Stimulated activated CD4-positive, alpha-beta T cell treated with anti-CD3 and anti-CD28 coated beads, TNF-alpha, amount 100 ng/mL, for 24 hours (primary cell): ENCODE data around the gene HCAR3.
"Not testable (repeated sequence)": the region's sequence is repeated elsewhere in the genome, so short reads cannot be mapped to it uniquely, and the experiment has no call there.

Experiments
- DNase-seq, 3 experiments: peaks; one replicate each; pipeline ENCODE4 v3.0.0-alpha.2; 2020; ENCODE audit warnings: low read depth in 3 of 3

The HCAR3 gene

DNA sequence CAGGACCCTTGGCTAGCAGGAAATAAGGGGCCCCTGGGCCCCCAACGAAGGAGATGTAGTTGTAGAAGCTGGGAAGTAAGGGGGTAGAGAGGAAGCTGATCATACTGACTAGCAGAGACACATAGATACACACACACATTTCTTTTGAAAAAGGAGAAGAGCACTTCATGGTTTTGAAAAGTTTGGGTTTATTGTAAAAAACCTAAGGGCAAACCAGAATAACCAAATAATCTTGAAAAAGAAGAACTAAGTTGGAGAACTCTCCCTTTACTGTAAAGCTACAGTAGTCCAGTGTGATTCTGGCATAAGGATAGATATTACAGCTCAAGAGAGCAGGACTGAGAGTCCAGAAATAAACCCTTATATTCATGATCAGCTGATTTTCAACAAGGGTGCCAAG is 5.8 kb upstream of the HCAR3 start:
- no peak for DNase-seq

DNA sequence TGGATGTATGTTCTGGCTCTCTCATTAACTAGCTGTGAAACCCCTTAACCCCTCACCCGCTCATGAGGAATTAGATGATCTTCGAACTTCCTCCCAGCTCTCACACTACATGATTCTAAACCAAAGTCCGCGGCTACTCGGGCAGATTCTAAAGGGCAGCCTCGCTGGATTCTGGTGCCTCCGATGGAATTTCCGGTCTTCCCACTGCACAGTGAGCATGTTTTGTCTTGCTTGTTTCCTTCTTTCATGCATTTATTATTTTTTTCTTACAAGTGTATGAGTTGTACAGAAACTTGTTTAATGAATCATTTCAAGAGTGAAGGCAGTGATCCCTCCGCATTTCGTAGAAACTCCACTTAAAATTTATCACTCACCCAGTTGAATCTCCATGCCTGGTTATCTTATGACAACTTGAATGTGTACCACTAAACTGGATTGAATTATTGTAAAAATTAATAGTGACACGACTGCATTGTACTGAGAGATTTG is 4.5 kb upstream of the HCAR3 start:
- no peak for DNase-seq

DNA sequence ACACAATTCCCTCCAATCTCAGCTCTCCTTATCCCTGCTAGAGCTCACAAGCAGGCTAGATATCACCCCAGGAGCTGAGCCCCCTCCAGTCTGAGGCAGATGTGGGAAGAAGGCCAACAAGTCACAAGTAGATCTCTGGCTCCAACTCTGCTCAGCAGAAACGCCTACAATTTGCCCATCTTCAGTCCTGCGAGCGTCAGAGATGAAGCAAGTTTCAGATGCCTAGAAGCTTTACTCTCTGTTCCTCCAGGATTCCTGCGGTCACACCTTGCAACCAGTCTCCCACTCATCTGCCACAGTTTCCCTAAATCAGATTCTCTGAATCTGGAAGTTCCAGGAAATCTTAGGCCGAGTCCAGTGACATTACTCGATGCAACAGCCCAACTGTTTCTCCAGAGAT is 1.4 kb downstream of the HCAR3 start:
- DNase-seq = not testable (repeated sequence)

DNA sequence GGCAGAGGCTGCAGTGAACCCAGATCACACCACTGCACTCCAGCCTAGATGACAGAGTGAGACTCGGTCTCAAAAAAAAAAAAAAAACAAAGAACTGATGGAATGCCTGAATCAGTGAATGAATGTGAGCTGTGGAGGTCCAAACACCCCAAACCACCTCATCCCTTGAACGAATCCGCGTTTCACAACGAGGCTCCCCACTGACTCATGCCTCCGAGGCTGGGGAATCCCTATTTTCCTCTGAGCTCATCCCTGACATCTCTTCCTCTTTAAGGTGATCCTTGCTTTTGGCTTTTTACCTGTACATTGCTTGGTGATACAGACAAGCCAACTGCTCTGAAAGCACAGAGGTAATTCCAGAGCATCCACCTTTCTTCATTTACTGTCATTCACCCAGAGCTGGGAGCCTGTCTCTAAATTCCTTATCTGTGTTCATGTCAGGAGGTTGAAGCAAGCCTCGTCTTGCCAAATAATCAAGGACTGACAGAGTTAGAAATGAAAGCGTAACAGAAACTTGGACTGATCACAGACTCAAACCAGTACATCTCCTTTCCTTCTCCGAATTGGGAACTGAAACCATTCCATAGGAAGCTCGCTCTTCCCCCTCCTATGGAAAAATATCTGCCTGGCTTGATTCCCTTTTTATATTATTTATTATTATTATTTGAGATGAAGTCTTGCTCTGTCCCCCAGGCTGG is 3.0 kb downstream of the HCAR3 start:
- DNase-seq = not testable (repeated sequence)

DNA sequence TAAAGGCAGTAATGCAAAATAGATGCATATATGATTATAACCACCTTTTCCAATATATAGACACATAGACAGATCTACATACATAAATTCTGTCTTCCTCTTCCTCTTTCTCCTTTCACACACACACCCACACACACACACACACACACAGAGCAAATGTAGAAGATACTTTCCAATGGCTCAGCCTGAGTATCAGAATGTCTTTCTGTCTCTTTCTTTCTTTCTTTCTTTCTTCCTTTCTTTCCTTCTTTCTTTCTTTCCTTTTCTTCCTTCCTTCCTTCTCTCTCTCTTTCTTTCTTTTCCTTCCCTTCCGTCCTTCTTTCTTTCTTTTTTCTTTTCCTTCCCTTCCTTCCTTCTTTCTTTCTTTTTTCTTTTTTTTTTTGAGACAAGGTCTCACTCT is 5.3 kb downstream of the HCAR3 start:
- DNase-seq = not testable (repeated sequence)

DNA sequence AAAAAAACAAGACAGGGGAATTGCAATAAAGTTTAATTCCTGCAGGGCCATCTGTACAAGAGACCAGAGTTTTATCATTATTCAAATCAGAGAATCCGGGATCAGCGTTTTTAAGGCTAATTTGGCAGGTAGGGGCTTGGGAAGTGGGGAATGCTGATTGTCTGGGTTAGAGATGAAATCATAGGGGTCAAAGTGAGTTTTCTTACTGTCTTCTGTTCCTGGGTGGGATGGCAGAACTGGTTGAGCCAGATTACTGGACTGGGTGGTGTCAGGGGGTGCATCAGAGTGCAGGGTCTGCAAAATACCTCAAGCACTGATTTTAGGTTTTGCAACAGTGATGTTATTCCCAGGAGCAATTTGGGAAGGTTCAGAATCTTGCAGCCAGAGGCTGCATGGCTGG is 6.3 kb downstream of the HCAR3 start:
- not testable (repeated sequence) for DNase-seq

DNA sequence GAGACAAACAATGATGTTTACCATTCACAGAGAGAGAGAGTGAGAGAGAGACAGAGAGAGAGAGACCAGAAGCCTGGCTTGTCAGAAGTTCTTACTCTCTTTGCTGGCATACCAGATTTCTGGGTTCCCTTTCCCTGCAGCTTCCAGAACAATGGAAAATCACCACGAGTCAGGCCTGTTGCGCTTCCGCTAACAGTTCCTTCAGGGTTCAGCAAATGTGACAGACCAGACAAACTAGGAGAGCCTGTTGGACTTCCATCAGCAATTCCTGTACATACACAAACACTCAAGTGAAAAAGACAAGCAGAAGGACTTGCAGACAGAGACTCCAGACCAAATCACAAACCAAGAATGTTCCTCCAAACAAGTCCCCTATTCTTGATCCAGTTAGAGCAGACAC is 7.3 kb downstream of the HCAR3 start:
- DNase-seq = not testable (repeated sequence)

DNA sequence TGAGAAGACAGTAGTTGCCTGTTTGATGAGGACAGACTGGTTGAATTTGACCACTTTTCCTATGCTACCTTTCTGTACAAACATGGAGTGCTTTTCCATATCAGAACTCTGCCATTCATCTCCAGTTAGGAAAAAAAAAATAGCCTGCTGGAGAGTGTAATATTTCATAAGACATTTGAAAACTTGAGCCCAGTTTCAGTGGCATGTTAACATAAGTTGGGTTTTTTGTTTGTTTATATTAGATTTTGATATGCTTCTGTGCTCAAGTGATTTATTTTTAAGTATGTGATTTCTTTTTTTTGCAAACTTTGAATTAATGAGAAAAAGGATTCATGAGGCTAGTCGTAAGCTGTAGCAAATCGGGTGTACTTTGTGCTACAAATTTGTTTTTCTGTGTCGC is 12.8 kb downstream of the HCAR3 start:
- DNase-seq = not testable (repeated sequence)

DNA sequence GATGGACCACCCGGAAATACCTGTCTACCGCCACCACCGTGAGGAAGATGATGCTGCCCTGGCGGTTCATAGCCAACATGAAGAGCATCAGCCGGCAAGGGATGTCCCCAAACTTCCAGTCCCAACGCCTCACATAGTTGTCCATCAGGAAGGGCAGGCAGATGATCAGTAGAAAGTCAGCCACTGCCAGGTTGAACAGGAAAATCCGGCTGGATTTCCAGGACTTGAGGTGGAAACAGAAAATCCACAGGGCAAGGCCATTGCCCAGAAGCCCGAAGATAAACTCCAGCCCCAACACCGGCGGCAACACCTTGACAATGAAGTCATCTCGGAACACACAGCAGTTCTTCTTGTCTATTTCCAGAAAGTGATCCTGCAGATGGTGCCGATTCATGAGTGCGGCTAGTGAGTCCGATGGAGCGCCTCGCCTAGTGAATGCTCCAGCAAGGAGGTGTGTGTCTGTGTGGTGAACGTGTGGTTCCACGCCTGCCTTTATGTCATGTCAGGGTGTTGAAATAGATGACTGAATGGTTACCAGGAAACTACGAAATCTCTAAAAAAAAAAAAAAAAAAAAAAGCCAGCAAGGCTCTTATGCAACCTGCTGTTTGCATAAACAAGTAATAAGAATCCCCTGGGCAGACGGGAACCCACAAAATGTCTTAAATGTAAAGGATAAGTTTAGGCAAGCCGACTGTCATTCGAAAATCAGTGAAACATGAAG is 13.6 kb downstream of the HCAR3 start, which contains the start of gene HCAR2:
Gene HCAR2 (minus strand): TSS at position 468 of the 722 bp plus-strand sequence. CDS start 74 bp downstream, at position 394.
- not testable (repeated sequence) for DNase-seq

DNA sequence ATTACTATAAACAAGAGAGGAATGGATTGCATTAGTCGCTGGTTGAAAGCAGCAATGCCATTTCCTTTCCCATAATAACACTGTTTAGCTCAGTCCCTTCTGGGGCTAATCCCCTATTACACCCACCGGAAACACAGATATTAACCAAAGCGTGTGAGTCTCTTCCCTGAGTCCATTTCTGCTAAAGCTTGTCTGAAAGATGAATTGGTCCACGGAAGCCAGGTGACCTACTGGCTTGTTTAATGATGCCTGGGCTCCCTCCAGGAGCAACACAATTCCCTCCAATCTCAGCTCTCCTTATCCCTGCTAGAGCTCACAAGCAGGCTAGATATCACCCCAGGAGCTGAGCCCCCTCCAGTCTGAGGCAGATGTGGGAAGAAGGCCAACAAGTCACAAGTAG is 15.1 kb downstream of the HCAR3 start:
- not testable (repeated sequence) for DNase-seq

DNA sequence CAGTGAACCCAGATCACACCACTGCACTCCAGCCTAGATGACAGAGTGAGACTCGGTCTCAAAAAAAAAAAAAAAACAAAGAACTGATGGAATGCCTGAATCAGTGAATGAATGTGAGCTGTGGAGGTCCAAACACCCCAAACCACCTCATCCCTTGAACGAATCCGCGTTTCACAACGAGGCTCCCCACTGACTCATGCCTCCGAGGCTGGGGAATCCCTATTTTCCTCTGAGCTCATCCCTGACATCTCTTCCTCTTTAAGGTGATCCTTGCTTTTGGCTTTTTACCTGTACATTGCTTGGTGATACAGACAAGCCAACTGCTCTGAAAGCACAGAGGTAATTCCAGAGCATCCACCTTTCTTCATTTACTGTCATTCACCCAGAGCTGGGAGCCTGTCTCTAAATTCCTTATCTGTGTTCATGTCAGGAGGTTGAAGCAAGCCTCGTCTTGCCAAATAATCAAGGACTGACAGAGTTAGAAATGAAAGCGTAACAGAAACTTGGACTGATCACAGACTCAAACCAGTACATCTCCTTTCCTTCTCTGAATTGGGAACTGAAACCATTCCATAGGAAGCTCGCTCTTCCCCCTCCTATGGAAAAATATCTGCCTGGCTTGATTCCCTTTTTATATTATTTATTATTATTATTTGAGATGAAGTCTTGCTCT is 16.4 kb downstream of the HCAR3 start:
- DNase-seq = not testable (repeated sequence)

DNA sequence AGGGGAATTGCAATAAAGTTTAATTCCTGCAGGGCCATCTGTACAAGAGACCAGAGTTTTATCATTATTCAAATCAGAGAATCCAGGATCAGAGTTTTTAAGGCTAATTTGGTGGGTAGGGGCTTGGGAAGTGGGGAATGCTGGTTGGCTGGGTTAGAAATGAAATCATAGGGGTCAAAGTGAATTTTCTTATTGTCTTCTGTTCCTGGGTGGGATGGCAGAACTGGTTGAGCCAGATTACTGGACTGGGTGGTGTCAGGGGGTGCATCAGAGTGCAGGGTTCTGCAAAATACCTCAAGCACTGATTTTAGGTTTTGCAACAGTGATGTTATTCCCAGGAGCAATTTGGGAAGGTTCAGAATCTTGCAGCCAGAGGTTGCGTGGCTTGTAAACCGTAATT is 19.7 kb downstream of the HCAR3 start:
- DNase-seq = not testable (repeated sequence)

DNA sequence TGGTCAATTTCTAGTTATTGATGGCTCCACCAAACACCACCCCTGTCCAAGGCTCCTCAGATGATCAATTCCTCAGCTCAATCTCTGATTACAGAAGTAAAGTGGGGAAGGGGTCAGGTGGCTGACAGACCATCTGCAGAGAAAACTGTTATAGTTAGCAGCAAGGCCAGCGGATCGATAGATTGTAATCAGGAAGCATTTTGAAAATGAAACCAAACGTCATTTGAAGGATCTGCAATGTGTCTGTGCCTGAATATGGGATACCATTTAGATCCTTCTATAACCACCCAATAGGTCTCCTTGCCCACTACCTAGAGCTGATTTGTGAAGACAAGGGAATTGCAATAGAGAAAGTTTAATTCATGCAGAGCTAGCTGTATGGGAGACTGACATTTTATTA is 25.0 kb downstream of the HCAR3 start:
- no peak for DNase-seq

DNA sequence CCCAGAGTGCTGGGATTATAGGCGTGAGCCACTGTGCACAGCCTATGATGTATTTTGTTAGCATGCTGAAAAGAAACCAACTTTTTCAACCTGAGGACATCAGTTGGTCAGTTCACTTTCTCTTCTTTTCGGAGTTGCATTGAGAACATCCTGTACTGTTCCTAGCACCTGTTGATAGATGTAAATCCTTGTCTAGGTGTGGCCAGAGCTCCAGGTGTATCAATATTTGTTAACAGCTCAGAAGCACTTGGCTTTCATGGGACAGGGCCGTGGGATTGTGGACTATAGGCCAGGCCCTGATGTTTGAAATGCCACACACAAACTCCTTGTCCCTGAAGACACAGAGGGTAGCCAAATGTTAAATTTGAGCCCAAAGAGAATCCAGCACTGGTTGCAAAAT is 28.3 kb downstream of the HCAR3 start:
- DNase-seq = no peak

DNA sequence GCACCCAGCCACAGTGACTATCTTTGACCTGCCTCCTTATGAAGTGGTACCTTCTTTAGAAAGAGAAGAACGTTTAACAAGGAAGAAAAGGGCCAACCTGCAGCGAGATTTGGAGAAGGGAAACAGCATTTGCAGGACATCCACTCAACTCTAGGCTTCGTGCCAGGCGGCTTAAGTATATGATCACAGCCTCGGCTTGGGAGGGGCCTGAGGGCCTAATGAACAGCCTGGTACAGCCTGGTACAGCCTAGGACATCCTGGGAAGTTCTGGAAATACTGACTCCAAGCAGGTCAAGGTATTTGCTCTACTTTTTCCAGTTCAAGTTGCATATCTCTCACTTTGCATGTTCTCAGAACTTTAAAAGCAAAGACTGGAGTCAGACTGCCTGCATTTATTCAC is 29.5 kb downstream of the HCAR3 start:
- no peak for DNase-seq

DNA sequence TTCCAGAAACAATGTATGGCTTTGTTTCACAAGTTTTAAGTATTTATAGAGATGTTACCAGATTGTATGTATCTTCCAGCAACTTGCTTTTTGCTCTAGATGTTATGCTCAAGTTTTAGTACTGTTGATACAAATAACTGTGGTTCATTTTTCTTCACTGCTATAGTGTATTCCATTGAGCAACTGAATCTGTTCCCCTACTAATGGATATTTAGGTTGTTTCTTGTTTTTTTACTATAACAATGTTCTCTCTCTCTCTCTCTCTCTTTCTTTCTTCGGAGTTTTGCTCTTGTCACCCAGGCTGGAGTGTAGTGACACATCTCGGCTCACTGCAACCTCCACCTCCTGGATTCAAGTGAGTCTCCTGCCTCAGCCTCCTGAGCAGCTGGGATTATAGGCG is 30.1 kb downstream of the HCAR3 start:
- DNase-seq = no peak

DNA sequence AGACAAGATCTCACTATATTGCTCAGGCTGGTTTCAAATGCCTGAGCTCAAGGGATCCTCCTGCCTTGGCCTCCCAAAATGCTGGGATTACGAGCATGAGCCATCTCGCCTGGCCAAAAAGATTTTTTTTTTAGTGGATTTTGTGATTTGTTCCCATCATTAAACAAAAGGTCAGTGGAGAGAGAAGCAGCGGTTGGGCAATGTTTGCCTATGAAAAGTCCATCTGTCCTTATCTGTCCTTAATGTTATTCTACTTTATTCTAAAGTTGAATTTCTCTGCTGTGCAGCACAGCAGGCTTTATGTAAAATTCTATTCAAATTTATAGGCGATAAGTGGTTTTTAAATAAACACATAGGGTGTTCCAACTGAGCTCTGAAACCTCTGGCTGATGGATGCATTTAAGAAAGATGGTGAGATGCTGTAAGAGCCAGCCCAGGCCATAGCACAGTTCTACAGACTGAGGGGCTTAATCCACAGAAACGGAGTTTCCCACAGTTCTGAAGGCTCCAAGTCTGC is 32.3 kb downstream of the HCAR3 start:
- DNase-seq = no peak

DNA sequence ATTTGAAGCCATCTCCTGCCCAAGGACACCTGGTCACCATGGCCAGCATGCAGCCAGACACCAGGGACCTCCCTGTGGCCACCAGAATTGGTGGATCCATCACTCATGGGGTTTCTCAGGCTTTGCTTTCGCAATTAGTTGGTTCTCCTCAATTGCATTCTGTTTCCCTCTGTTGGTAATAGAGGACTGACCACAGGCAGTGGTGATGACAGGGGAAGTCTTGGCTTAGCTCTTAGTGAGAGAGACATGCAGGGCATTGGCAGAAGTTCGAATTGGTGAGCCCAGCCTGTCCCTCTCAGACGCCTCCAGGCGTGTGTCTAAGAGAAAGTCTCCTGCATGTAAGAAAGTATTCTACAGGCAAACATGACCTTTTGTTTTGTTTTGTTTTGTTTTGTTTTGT is 34.8 kb downstream of the HCAR3 start:
- DNase-seq = no peak

DNA sequence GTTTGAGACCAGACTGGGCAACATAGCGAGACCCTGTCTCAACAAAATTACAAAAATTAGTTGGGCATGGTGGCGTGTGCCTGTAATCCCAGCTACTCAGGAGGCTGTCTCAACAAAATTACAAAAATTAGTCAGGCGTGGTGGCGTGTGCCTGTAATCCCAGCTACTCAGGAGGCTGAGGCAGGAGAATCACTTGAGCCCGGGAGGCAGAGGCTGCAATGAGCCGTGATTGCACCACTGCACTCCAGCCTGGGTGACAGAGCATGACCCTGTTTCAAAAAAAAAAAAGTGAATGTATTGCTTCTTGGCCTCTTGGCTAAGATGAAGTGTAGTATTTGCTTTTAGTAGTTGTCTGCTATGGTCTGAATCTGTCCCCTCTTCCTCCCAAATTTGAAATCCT is 35.6 kb downstream of the HCAR3 start:
- not testable (repeated sequence) for DNase-seq

DNA sequence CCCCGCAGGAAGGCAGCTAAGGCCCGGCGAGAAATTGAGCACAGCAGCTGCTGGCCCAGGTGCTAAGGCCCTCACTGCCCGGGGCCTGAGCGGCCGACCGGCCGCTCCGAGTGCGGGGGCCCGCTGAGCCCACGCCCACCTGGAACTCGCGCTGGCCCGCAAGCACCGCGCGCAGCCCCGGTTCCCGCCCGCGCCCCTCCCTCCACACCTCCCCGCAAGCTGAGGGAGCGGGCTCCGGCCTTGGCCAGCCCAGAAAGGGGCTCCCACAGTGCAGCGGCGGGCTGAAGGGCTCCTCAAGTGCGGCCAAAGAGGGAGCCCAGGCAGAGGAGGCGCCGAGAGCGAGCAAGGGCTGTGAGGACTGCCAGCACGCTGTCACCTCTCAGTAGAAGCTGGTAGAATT is 39.8 kb downstream of the HCAR3 start:
- DNase-seq = not testable (repeated sequence)

DNA sequence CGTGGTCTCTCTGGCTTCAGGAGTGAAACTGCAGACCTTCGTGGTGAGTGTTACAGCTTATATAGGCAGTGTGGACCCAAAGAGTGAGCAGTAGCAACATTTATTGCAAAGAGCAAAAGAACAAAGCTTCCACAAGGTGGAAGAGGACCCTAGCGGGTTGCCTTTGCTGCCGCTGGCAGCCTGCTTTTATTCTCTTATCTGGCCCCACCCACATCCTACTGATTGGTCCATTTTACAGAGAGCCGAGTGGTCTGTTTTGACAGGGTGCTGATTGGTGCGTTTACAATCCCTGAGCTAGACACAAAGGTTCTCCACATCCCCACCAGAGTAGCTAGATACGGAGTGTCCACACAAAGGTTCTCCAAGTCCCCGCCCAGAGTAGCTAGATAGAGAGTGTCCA is 40.6 kb downstream of the HCAR3 start:
- DNase-seq = not testable (repeated sequence)

DNA sequence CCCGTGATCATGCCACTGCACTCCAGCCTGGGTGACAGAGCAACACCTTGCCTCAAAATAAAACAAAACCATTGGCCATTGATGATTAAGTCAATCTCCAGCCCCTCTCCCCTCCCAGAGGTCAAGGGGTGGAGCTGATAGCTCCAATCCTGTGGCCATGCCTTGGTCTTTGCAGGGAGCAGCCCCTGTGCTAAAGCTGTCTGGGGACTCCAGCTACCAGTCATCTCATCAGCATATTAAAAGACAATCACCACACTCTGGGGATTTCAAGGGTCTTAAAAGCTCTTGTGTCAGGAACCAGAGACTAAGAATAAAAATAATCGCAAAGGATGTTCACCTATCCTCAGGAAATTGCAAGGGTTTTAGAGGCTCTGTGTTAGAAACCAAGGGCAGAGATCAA is 44.1 kb downstream of the HCAR3 start:
- no peak for DNase-seq
